IMR-90 (cell line): ENCODE data around the gene COL4A2. TPM values are rescaled to one million over a fixed set of nuclear protein-coding genes. Genes with fewer than 3 reads are reported as not detected.

Experiments
- ATAC-seq: fragments of 200-7000 bp; cut with Tn5 transposase; 2 replicates; pipeline ENCODE4 v1.9.1; 2020; ENCODE audit warnings: low read depth, mild to moderate bottlenecking, moderate library complexity
- BruUV-seq: library from RNA; stranded (reverse); fragments of 400-500 nt; replicated peaks from 2 replicates; lab custom pipeline; 2021; lab: Mats Ljungman, UMichigan
- CTCF ChIA-PET: fragments of 300-600 bp; formaldehyde crosslinking; extraction: SDS; loops from one replicate; lab custom pipeline; 2021; ENCODE audit warnings: antibody characterized with exemption; lab: Yijun Ruan, JAX
- POLR2A ChIA-PET: fragments of 300-600 bp; sonication (Branson Sonifier 250); formaldehyde crosslinking; loops from one replicate; lab custom pipeline; 2022; ENCODE audit warnings: antibody characterized with exemption; ENCODE audit not compliant: unreplicated experiment; lab: Charles Lee
- DNase-seq: peaks from one replicate; pipeline ENCODE4 v3.0.0; 2013
- H2AFZ ChIP-seq: replicated peaks from 2 replicates; pipeline ENCODE3; 2013; ENCODE audit warnings: low read length, mild to moderate bottlenecking; ENCODE audit not compliant: poor library complexity
- H2AK5ac ChIP-seq: 2 replicates; pipeline ENCODE4 v1.6.1; 2013; ENCODE audit warnings: low read depth, low read length, inconsistent platforms
- H2AK9ac ChIP-seq: replicated peaks from 2 replicates; pipeline ENCODE3; 2013; ENCODE audit warnings: mild to moderate bottlenecking, low read depth, low read length, moderate library complexity; ENCODE audit not compliant: poor library complexity
- H2BK120ac ChIP-seq: 2 replicates; pipeline ENCODE4 v1.6.1; 2013; ENCODE audit warnings: low read depth, low read length, inconsistent platforms
- H2BK15ac ChIP-seq: 3 replicates; pipeline ENCODE4 v1.6.1; 2013; ENCODE audit warnings: low read depth, low read length, inconsistent platforms
- H2BK20ac ChIP-seq: 2 replicates; pipeline ENCODE4 v1.6.1; 2013; ENCODE audit warnings: low read depth, mild to moderate bottlenecking, inconsistent platforms, low read length, moderate library complexity
- H2BK5ac ChIP-seq: 2 replicates; pipeline ENCODE4 v1.6.1; 2013; ENCODE audit warnings: mild to moderate bottlenecking, low read depth, low read length, inconsistent platforms; ENCODE audit not compliant: poor library complexity, severe bottlenecking
- H3K14ac ChIP-seq: replicated peaks from 2 replicates; pipeline ENCODE4 v1.6.1; 2013; ENCODE audit warnings: low read depth, low read length, inconsistent platforms
- H3K18ac ChIP-seq: 2 replicates; pipeline ENCODE4 v1.6.1; 2013; ENCODE audit warnings: low read depth, low read length, control low read depth
- H3K23ac ChIP-seq: 2 replicates; pipeline ENCODE4 v1.6.1; 2013; ENCODE audit warnings: low read depth, low read length, inconsistent platforms
- H3K27ac ChIP-seq: 2 replicates; pipeline ENCODE4 v1.5.1; 2013; ENCODE audit warnings: mild to moderate bottlenecking, control low read depth, low read length; ENCODE audit not compliant: insufficient read depth
- H3K27me3 ChIP-seq: 2 replicates; pipeline ENCODE4 v1.6.1; 2013; ENCODE audit warnings: low read length; ENCODE audit not compliant: control insufficient read depth, insufficient read depth
- H3K36me3 ChIP-seq: 2 replicates; pipeline ENCODE4 v1.6.1; 2013; ENCODE audit warnings: low read length, mixed read lengths; ENCODE audit not compliant: control insufficient read depth, insufficient read depth
- H3K4ac ChIP-seq: 2 replicates; pipeline ENCODE4 v1.6.1; 2013; ENCODE audit warnings: low read depth, low read length, inconsistent platforms
- H3K4me1 ChIP-seq: 2 replicates; pipeline ENCODE4 v1.6.1; 2013; ENCODE audit warnings: low read length, mixed read lengths; ENCODE audit not compliant: control insufficient read depth, insufficient read depth
- H3K4me2 ChIP-seq: 2 replicates; pipeline ENCODE4 v1.6.1; 2013; ENCODE audit warnings: low read depth, mild to moderate bottlenecking, control low read depth, low read length, moderate library complexity
- H3K4me3 ChIP-seq: 2 replicates; pipeline ENCODE4 v1.5.1; 2013; ENCODE audit warnings: low read depth, mild to moderate bottlenecking, control low read depth, low read length, moderate library complexity; ENCODE audit not compliant: insufficient read depth
- H3K56ac ChIP-seq: 2 replicates; pipeline ENCODE4 v1.6.1; 2013; ENCODE audit warnings: low read length, inconsistent platforms; ENCODE audit not compliant: insufficient read depth; ENCODE audit errors: extremely low read depth
- H3K79me1 ChIP-seq, 2 experiments: 2 replicates each; pipeline ENCODE4 v1.6.1; 2013; ENCODE audit warnings: low read length in 2 of 2, inconsistent platforms in 1 of 2, low read depth in 1 of 2
- H3K9ac ChIP-seq: 2 replicates; pipeline ENCODE4 v1.6.1; 2013; ENCODE audit warnings: low read depth, low read length, control low read depth
- H3K9me1 ChIP-seq: 2 replicates; pipeline ENCODE4 v1.6.1; 2013; ENCODE audit warnings: low read length, inconsistent platforms; ENCODE audit not compliant: insufficient read depth
- H3K9me3 ChIP-seq: 2 replicates; pipeline ENCODE4 v1.6.1; 2013; ENCODE audit warnings: low read length; ENCODE audit not compliant: control insufficient read depth, insufficient read depth
- H4K20me1 ChIP-seq: 2 replicates; pipeline ENCODE4 v1.6.1; 2013; ENCODE audit warnings: low read length, inconsistent platforms; ENCODE audit not compliant: insufficient read depth
- H4K5ac ChIP-seq: 2 replicates; pipeline ENCODE4 v1.6.1; 2013; ENCODE audit warnings: mild to moderate bottlenecking, low read depth, low read length, control low read depth
- H4K8ac ChIP-seq, 2 experiments: 2 replicates each; pipeline ENCODE4 v1.6.1; 2013; ENCODE audit warnings: low read depth in 2 of 2, low read length in 2 of 2, control low read depth in 1 of 2, inconsistent platforms in 1 of 2
- H4K91ac ChIP-seq: 2 replicates; pipeline ENCODE4 v1.6.1; 2013; ENCODE audit warnings: low read depth, low read length, inconsistent platforms; ENCODE audit not compliant: insufficient read depth
- BHLHE40 ChIP-seq: fragments of 150-350 bp; IDR thresholded peaks from 2 replicates; pipeline ENCODE4 v1.6.1; 2016; ENCODE audit warnings: mild to moderate bottlenecking, low read depth, low read length
- CHD1 ChIP-seq: IDR thresholded peaks from 2 replicates; pipeline ENCODE4 v1.6.1; 2012; ENCODE audit warnings: low read depth, low read length, improper control_type of control experiment
- FOS ChIP-seq: fragments of 150-350 bp; IDR thresholded peaks from 2 replicates; pipeline ENCODE4 v1.6.1; 2016; ENCODE audit warnings: low read depth, low read length
- MAFK ChIP-seq: IDR thresholded peaks from 2 replicates; pipeline ENCODE4 v1.6.1; 2012; ENCODE audit warnings: low read depth, low read length, improper control_type of control experiment
- MAZ ChIP-seq: IDR thresholded peaks from 2 replicates; pipeline ENCODE4 v1.6.1; 2012; ENCODE audit warnings: low read depth, mild to moderate bottlenecking, low read length, improper control_type of control experiment, moderate library complexity, borderline replicate concordance
- MXI1 ChIP-seq: IDR thresholded peaks from 2 replicates; pipeline ENCODE4 v1.6.1; 2012; ENCODE audit warnings: low read depth, mild to moderate bottlenecking, low read length, moderate library complexity, borderline replicate concordance
- RAD21 ChIP-seq: IDR thresholded peaks from 2 replicates; pipeline ENCODE4 v1.6.1; 2012; ENCODE audit warnings: low read length, improper control_type of control experiment
- WGBS, 2 experiments: methylation state at CpG; one replicate each; pipeline versions ENCODE4 v1.1.5 to v1.1.7; 2013; ENCODE audit warnings: missing lambda C conversion rate in 2 of 2; ENCODE audit not compliant: insufficient read length in 1 of 2; ENCODE audit errors: extremely low coverage in 2 of 2; 5-methylcytosine and 5-hydroxymethylcytosine counted together
- dilution Hi-C: fragments of 300-500 bp; cut with HindIII; formaldehyde crosslinking; loops from one replicate; pipeline ENCODE4 v1.14.3; 2018; ENCODE audit warnings: low sequenced_read_pairs; ENCODE audit not compliant: unreplicated experiment
- in situ Hi-C: fragments of 300-500 bp; cut with MboI; formaldehyde crosslinking; loops from 3 replicates; pipeline ENCODE4 v1.14.3; 2019; ENCODE audit warnings: low sequenced_read_pairs, inconsistent platforms, mixed read lengths
- intact Hi-C: fragments of 100-400 bp; cut with micrococcal nuclease; formaldehyde crosslinking; loops from 2 replicates; pipeline ENCODE4 v1.10.0; 2022
- polyA plus RNA-seq, 3 experiments: library from polyadenylated mRNA; depleted of rRNA; stranded (reverse); fragments of >200 nt; gene quantifications; 2 replicates each; pipeline ENCODE4 v1.2.3, GENCODE V29; 2012; ENCODE audit warnings: low replicate concordance in 1 of 3
- total RNA-seq: library from RNA; depleted of rRNA; stranded (reverse); fragments of >200 nt; gene quantifications from 2 replicates; pipeline ENCODE4 v1.2.3, GENCODE V29; 2012
- TF ChIP-seq, protein P1 (sequence below): fragments of 150-350 bp; IDR thresholded peaks from 2 replicates; pipeline ENCODE4 v1.6.1; 2017; ENCODE audit warnings: mild to moderate bottlenecking, antibody characterized with exemption, low read length, low read depth
- TF ChIP-seq, protein P2 (sequence below): fragments of 150-350 bp; IDR thresholded peaks from 2 replicates; pipeline ENCODE4 v1.6.1; 2016; ENCODE audit warnings: low read depth, mild to moderate bottlenecking, low read length, moderate library complexity, borderline replicate concordance
- TF ChIP-seq, protein P3 (sequence below): conservative IDR thresholded peaks from 2 replicates; pipeline ENCODE4 v1.5.1; 2012; ENCODE audit warnings: mild to moderate bottlenecking, low read depth, low read length, improper control_type of control experiment

Gene COL4A2
- total and polyA plus RNA-seq, 2 of the 4 experiments (the other 2 are of a cell fraction), result 90.7 to 457 TPM

DNA sequence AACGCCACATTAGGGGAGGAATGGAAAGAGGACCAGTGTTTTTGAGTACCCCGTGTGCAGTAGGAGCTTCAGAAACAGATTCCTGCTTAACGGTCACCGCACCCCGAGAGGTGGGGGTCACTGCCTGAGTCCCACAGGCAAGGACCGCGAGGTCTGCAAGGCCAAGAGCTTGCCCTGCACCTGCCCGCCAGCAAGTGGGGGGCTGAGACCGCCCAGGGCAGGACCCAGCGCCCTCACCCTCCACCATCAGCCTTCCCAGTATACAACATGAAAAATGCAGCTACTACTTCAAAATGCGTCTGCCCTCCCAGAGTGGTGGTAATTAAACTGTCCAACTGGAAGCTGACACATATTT lies 45.0 kb upstream of the COL4A2 start:
- no peak overlapping the region for H3K4ac ChIP-seq
- H4K20me1 ChIP-seq, result peaks cover 74% of the 10 kb centered on the region
- no peak overlapping the region for H3K4me3 ChIP-seq
- H4K91ac ChIP-seq, result no peak overlapping the region
- H3K9me1 ChIP-seq, result peaks cover 57% of the 10 kb centered on the region
- no peak overlapping the region for H2BK15ac ChIP-seq
- no peak overlapping the region for H3K23ac ChIP-seq
- 60% methylated on average over 2 of the region's 11 CpGs; no CpG with 5 or more reads in 1 of the 2 experiments for WGBS, 2 experiments
- H3K4me1 ChIP-seq, result peaks cover 44% of the 10 kb centered on the region
- ChIA-PET POLR2A (no interaction called here), CTCF (interaction anchor here (0.6 kb wide), 1 partner anchor 148 kb away, joined by 3 read pairs; no protein-coding TSS in a partner anchor)
- H2BK20ac ChIP-seq, result no peak overlapping the region
- H3K56ac ChIP-seq, result no peak overlapping the region
- no peak overlapping the region for H2AFZ ChIP-seq
- H3K27ac ChIP-seq, result no peak overlapping the region
- in situ Hi-C loops (no loop called here), dilution Hi-C loops (no loop called here), intact Hi-C loops (no loop called here)
- peak overlapping the region; percentile 50 for H3K4me2 ChIP-seq
- DNase-seq (no peak), ATAC-seq (no peak)
- H2AK9ac ChIP-seq, result no peak overlapping the region
- H3K9me3 ChIP-seq, result no peaks in the 10 kb centered on the region
- no peak overlapping the region for H3K14ac ChIP-seq
- H2AK5ac ChIP-seq, result no peak overlapping the region
- peaks cover 34 to 88% of the 10 kb centered on the region in 2 experiments for H3K79me1 ChIP-seq
- H3K36me3 ChIP-seq, result peaks cover 22% of the 10 kb centered on the region
- TF ChIP-seq, protein P1, sequence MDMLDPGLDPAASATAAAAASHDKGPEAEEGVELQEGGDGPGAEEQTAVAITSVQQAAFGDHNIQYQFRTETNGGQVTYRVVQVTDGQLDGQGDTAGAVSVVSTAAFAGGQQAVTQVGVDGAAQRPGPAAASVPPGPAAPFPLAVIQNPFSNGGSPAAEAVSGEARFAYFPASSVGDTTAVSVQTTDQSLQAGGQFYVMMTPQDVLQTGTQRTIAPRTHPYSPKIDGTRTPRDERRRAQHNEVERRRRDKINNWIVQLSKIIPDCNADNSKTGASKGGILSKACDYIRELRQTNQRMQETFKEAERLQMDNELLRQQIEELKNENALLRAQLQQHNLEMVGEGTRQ, result no peak
- TF ChIP-seq MAFK, result no peak
- TF ChIP-seq RAD21, result no peak
- TF ChIP-seq, protein P2, sequence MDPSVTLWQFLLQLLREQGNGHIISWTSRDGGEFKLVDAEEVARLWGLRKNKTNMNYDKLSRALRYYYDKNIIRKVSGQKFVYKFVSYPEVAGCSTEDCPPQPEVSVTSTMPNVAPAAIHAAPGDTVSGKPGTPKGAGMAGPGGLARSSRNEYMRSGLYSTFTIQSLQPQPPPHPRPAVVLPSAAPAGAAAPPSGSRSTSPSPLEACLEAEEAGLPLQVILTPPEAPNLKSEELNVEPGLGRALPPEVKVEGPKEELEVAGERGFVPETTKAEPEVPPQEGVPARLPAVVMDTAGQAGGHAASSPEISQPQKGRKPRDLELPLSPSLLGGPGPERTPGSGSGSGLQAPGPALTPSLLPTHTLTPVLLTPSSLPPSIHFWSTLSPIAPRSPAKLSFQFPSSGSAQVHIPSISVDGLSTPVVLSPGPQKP, result no peak
- TF ChIP-seq, protein P3, sequence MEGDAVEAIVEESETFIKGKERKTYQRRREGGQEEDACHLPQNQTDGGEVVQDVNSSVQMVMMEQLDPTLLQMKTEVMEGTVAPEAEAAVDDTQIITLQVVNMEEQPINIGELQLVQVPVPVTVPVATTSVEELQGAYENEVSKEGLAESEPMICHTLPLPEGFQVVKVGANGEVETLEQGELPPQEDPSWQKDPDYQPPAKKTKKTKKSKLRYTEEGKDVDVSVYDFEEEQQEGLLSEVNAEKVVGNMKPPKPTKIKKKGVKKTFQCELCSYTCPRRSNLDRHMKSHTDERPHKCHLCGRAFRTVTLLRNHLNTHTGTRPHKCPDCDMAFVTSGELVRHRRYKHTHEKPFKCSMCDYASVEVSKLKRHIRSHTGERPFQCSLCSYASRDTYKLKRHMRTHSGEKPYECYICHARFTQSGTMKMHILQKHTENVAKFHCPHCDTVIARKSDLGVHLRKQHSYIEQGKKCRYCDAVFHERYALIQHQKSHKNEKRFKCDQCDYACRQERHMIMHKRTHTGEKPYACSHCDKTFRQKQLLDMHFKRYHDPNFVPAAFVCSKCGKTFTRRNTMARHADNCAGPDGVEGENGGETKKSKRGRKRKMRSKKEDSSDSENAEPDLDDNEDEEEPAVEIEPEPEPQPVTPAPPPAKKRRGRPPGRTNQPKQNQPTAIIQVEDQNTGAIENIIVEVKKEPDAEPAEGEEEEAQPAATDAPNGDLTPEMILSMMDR, result no peak
- TF ChIP-seq MAZ, result no peak
- TF ChIP-seq MXI1, result no peak
- TF ChIP-seq CHD1, result no peak
- no peak for TF ChIP-seq FOS
- no peak for TF ChIP-seq BHLHE40
- no peak overlapping the region for H3K9ac ChIP-seq
- H4K5ac ChIP-seq, result no peak overlapping the region
- H4K8ac ChIP-seq, result no peak overlapping the region
- no TSS peak for BruUV-seq
- no peak overlapping the region for H2BK120ac ChIP-seq
- H3K18ac ChIP-seq, result no peak overlapping the region
- H2BK5ac ChIP-seq, result peak overlapping the region; percentile 37
- H3K27me3 ChIP-seq, result no peaks in the 10 kb centered on the region
